Activated naive CD8-positive, alpha-beta T cell (primary cell): Measurements from ENCODE around the gene RAD52.

Experiments
- H3K27ac Mint-ChIP-seq: one replicate; pipeline ENCODE4 v1.8.0; 2021; ENCODE audit warnings: mixed read lengths
- H3K27me3 Mint-ChIP-seq: one replicate; pipeline ENCODE4 v1.8.0; 2021; ENCODE audit warnings: mixed read lengths
- H3K36me3 Mint-ChIP-seq: one replicate; pipeline ENCODE4 v1.8.0; 2021; ENCODE audit warnings: mixed read lengths
- H3K4me1 Mint-ChIP-seq: one replicate; pipeline ENCODE4 v1.8.0; 2021; ENCODE audit warnings: low read depth, mixed read lengths
- H3K4me3 Mint-ChIP-seq: one replicate; pipeline ENCODE4 v1.8.0; 2021; ENCODE audit warnings: mild to moderate bottlenecking, mixed read lengths
- H3K9me3 Mint-ChIP-seq: one replicate; pipeline ENCODE4 v1.8.0; 2021; ENCODE audit warnings: low read depth, mixed read lengths

Gene RAD52

DNA sequence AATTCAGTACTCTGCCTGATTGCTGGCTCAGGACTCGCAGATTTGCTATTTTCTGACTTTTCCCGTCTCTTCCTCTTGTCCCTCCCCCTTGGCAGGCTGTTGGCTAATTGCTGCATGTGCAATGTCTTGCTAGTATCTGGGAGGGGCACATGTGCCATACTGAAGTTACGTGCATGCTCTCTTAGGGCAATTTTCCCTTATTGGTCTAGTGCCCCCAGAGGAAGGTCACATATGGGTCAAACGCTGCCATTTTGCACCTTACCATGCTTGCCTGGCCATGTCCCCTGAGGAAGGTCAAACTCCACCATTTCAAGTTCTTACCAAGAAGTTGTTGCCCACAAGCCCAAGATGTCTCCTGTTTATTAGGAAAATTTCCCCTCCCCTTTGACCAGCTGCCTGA is 27.7 kb upstream of the RAD52 start:
- H3K27me3 Mint-ChIP-seq: no peaks in the 10 kb centered on the region
- peaks cover 2% of the 10 kb centered on the region for H3K36me3 Mint-ChIP-seq
- no peaks in the 10 kb centered on the region for H3K9me3 Mint-ChIP-seq
- no peak overlapping the region for H3K27ac Mint-ChIP-seq
- no peaks in the 10 kb centered on the region for H3K4me1 Mint-ChIP-seq
- no peak overlapping the region for H3K4me3 Mint-ChIP-seq

- no peaks in the 10 kb centered on the region for H3K9me3 Mint-ChIP-seq
- H3K27me3 Mint-ChIP-seq: no peaks in the 10 kb centered on the region
- no peaks in the 10 kb centered on the region for H3K4me1 Mint-ChIP-seq
- H3K36me3 Mint-ChIP-seq: peaks cover 2% of the 10 kb centered on the region
- H3K27ac Mint-ChIP-seq: no peak overlapping the region
- H3K4me3 Mint-ChIP-seq: no peak overlapping the region
These were observed 27.1 kb upstream of the RAD52 start for GRCh38 chr12:976644-977043.

DNA sequence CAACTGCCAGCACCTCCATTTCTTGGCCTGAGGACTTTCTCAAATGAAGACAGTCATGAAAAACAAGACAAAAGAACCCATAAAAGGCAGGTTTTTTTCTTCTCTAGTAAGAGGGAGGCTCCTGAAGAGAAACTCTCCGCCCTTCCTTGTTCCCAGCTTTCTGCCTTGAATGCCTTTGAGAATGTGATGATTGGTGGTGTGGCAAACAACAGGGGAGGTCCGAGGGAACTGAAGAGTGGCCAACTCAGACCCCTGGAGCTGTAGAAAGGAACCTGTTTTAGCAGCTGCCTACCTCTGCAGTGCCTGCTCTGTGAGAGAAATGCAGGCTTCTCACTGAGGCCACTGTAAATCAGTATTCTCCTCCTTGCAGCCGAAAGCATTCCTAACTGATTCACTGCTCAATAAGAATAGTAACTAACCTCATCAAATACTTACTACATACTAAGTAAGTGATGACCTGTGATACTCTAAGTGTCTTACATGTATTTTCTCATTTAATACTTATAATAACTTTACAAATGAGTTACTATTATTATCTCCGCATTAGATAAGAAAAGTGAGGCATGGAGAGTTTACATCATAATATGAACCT is 24.9 kb upstream of the RAD52 start:
- no peak overlapping the region for H3K27ac Mint-ChIP-seq
- no peak overlapping the region for H3K4me3 Mint-ChIP-seq
- no peaks in the 10 kb centered on the region for H3K4me1 Mint-ChIP-seq
- H3K9me3 Mint-ChIP-seq: no peaks in the 10 kb centered on the region
- H3K36me3 Mint-ChIP-seq: peaks cover 2% of the 10 kb centered on the region
- no peaks in the 10 kb centered on the region for H3K27me3 Mint-ChIP-seq

GRCh38 chr12:971991-972390 is 22.5 kb upstream of the RAD52 start:
- no peak overlapping the region for H3K27ac Mint-ChIP-seq
- no peak overlapping the region for H3K4me3 Mint-ChIP-seq
- H3K9me3 Mint-ChIP-seq: no peaks in the 10 kb centered on the region
- H3K27me3 Mint-ChIP-seq: no peaks in the 10 kb centered on the region
- no peaks in the 10 kb centered on the region for H3K36me3 Mint-ChIP-seq
- no peaks in the 10 kb centered on the region for H3K4me1 Mint-ChIP-seq

DNA sequence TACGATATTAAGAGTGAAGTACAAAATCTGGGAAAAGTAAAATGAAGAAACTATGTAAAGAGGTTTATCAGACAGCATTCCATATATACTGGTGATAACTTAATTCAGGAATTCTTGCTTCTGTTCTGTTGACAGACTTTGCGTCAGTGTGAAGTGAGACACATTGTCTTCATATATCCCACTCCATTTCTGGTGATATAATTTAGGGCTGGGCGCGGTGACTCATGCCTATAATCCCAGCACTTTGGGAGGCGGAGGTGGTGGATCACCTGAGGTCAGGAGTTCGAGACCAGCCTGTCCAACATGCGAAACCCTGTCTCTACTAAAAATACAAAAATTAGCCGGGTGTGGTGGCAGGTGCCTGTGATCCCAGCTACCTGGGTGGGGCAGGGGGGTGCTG is 20.3 kb upstream of the RAD52 start:
- Mint-ChIP-seq H3K9me3 (no peaks in the 10 kb centered on the region), H3K4me3 (no peak overlapping the region), H3K4me1 (no peaks in the 10 kb centered on the region), H3K27me3 (no peaks in the 10 kb centered on the region), H3K36me3 (no peaks in the 10 kb centered on the region), H3K27ac (no peak overlapping the region)

- Mint-ChIP-seq H3K36me3 (no peaks in the 10 kb centered on the region), H3K27me3 (no peaks in the 10 kb centered on the region), H3K4me3 (no peak overlapping the region), H3K9me3 (no peaks in the 10 kb centered on the region), H3K27ac (no peak overlapping the region), H3K4me1 (no peaks in the 10 kb centered on the region)
These were observed 19.1 kb upstream of the RAD52 start for GRCh38 chr12:968545-968944.

DNA sequence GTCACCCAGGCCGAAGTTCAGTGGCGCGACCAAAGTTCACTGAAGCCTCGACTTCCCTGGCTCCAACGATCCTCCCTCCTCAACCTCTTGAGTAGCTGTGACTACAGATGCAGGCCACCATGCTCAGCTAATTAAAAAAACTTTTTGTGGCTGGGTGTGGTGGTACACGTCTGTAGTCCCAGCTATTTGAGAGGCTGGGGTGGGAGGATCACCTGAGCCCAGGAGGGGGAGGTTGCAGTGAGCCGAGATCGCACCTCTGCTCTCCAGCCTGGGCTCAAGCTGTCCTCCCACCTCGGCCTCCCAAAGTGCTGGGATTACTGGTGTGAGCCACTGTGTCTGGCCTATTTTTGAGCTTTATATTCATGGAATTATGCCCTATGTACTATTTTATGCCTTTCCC is 18.1 kb upstream of the RAD52 start:
- Mint-ChIP-seq H3K4me3 (no peak overlapping the region), H3K27me3 (no peaks in the 10 kb centered on the region), H3K36me3 (no peaks in the 10 kb centered on the region), H3K27ac (no peak overlapping the region), H3K9me3 (no peaks in the 10 kb centered on the region), H3K4me1 (no peaks in the 10 kb centered on the region)

- H3K36me3 Mint-ChIP-seq: no peaks in the 10 kb centered on the region
- H3K27me3 Mint-ChIP-seq: no peaks in the 10 kb centered on the region
- no peak overlapping the region for H3K4me3 Mint-ChIP-seq
- H3K9me3 Mint-ChIP-seq: no peaks in the 10 kb centered on the region
- H3K4me1 Mint-ChIP-seq: no peaks in the 10 kb centered on the region
- no peak overlapping the region for H3K27ac Mint-ChIP-seq
These were observed 17.2 kb upstream of the RAD52 start for GRCh38 chr12:966724-967123.

- Mint-ChIP-seq H3K4me3 (no peak overlapping the region), H3K27me3 (no peaks in the 10 kb centered on the region), H3K9me3 (no peaks in the 10 kb centered on the region), H3K27ac (no peak overlapping the region), H3K36me3 (no peaks in the 10 kb centered on the region), H3K4me1 (no peaks in the 10 kb centered on the region)
These were observed 9.2 kb upstream of the RAD52 start for GRCh38 chr12:958588-959123.

DNA sequence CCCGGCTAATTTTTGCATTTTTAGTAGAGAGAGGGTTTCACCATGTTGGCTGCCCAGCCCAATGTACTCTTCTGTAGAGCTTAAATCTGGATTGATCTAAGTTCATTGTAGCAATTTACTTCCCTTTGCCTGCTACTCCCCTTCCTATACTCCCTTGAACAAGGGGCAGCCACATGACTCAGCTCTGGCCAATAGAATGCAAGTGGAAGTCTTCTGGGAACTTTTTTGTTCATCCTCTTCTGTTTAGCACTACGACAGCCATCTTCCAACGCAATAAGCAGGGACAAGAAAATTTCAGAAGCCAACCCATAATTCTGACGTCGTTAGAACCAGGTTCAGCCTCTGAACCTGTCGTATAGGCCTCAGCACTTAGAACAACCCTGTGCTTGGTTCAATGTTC is 6.4 kb upstream of the RAD52 start:
- H3K27me3 Mint-ChIP-seq: no peaks in the 10 kb centered on the region
- peaks cover 3% of the 10 kb centered on the region for H3K4me1 Mint-ChIP-seq
- H3K4me3 Mint-ChIP-seq: no peak overlapping the region
- no peaks in the 10 kb centered on the region for H3K36me3 Mint-ChIP-seq
- no peaks in the 10 kb centered on the region for H3K9me3 Mint-ChIP-seq
- H3K27ac Mint-ChIP-seq: no peak overlapping the region

- no peak overlapping the region for H3K4me3 Mint-ChIP-seq
- H3K4me1 Mint-ChIP-seq: peaks cover 3% of the 10 kb centered on the region
- H3K9me3 Mint-ChIP-seq: no peaks in the 10 kb centered on the region
- no peaks in the 10 kb centered on the region for H3K36me3 Mint-ChIP-seq
- H3K27ac Mint-ChIP-seq: no peak overlapping the region
- H3K27me3 Mint-ChIP-seq: no peaks in the 10 kb centered on the region
These were observed 5.2 kb upstream of the RAD52 start for GRCh38 chr12:954741-955140.

GRCh38 chr12:953776-954175 is 4.3 kb upstream of the RAD52 start:
- H3K4me1 Mint-ChIP-seq: peaks cover 8% of the 10 kb centered on the region
- no peak overlapping the region for H3K4me3 Mint-ChIP-seq

DNA sequence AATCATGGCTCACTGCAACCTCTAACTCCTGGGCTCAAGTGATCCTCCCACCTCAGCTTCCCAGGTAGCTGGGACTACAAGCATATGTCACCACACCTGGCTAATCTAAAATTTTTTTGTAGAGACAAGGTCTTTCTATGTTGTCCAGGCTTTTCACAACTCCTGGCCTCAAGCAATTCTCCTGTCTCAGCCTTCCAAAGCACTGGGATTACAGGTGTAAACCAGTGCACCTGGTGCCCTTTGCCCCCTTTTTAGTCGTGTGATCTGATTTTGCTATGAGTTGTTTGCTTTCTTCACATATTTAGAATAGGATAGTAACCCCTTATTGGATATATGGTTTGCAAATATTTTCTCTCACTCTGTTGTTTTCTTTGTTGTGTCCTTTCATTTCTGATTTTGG is 1.7 kb upstream of the RAD52 start:
- Mint-ChIP-seq H3K27me3 (no peaks in the 10 kb centered on the region), H3K36me3 (peaks cover 7% of the 10 kb centered on the region), H3K27ac (peak overlapping the region; percentile 71), H3K9me3 (no peaks in the 10 kb centered on the region), H3K4me1 (peaks cover 22% of the 10 kb centered on the region), H3K4me3 (peak overlapping the region; percentile 69)

More at GRCh38 chr12:953776-954175, 4.3 kb upstream of the RAD52 start:
- no peak overlapping the region for H3K27ac Mint-ChIP-seq
- H3K36me3 Mint-ChIP-seq: no peaks in the 10 kb centered on the region
- H3K27me3 Mint-ChIP-seq: no peaks in the 10 kb centered on the region
- no peaks in the 10 kb centered on the region for H3K9me3 Mint-ChIP-seq

DNA sequence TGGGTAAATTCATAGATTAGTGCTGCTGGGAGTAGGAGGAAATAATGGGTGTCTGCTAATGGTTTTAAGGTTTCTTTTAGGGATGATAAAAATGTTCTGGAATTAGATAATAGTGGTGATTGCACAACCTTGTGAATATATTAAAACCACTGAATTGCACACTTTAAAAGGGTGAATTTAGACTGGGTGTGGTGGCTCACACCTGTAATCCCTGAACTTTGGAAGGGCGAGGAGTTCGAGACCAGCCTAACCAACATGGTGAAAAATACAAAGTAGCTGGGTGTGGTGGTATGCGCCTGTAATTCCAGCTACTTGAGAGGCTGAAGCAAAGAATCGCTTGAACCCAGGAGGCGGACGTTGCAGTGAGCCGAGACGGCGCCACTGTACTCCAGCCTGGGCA is 1.3 kb downstream of the RAD52 start:
- peak overlapping the region; percentile 98 for H3K4me3 Mint-ChIP-seq
- H3K36me3 Mint-ChIP-seq: peaks cover 10% of the 10 kb centered on the region
- H3K27me3 Mint-ChIP-seq: no peaks in the 10 kb centered on the region
- H3K4me1 Mint-ChIP-seq: peaks cover 38% of the 10 kb centered on the region
- no peaks in the 10 kb centered on the region for H3K9me3 Mint-ChIP-seq
- H3K27ac Mint-ChIP-seq: peak overlapping the region; percentile 70

GRCh38 chr12:946631-947030 is 2.9 kb downstream of the RAD52 start:
- H3K27ac Mint-ChIP-seq: peak overlapping the region; percentile 52
- H3K36me3 Mint-ChIP-seq: peaks cover 10% of the 10 kb centered on the region
- peaks cover 43% of the 10 kb centered on the region for H3K4me1 Mint-ChIP-seq
- H3K4me3 Mint-ChIP-seq: peak overlapping the region; percentile 70
- no peaks in the 10 kb centered on the region for H3K9me3 Mint-ChIP-seq
- H3K27me3 Mint-ChIP-seq: no peaks in the 10 kb centered on the region

- peak overlapping the region; percentile 64 for H3K27ac Mint-ChIP-seq
- H3K4me3 Mint-ChIP-seq: peak overlapping the region; percentile 70
- H3K27me3 Mint-ChIP-seq: no peaks in the 10 kb centered on the region
- H3K4me1 Mint-ChIP-seq: peaks cover 41% of the 10 kb centered on the region
- peaks cover 10% of the 10 kb centered on the region for H3K36me3 Mint-ChIP-seq
- H3K9me3 Mint-ChIP-seq: no peaks in the 10 kb centered on the region
These were observed 3.3 kb downstream of the RAD52 start for GRCh38 chr12:946212-946611.
